Osteoblast (primary cell): ENCODE results near the gene TMEM233. TPM values are rescaled to one million over a fixed set of nuclear protein-coding genes. Genes with fewer than 3 reads are reported as not detected.

Source experiments
- DNase-seq: peaks from one replicate; pipeline ENCODE4 v3.0.0; 2011; ENCODE audit warnings: low spot score, mixed read lengths; ENCODE audit not compliant: insufficient read length; ENCODE audit errors: missing footprints
- H2AFZ ChIP-seq: 2 replicates; pipeline ENCODE4 v1.6.0; 2011; ENCODE audit warnings: mild to moderate bottlenecking, low read length
- H3K27ac ChIP-seq: 2 replicates; pipeline ENCODE4 v1.5.1; 2011; ENCODE audit warnings: mild to moderate bottlenecking, low read depth, low read length, moderate library complexity
- H3K27me3 ChIP-seq: 2 replicates; pipeline ENCODE4 v1.6.0; 2012; ENCODE audit warnings: mild to moderate bottlenecking, control low read depth, inconsistent platforms, low read length, moderate library complexity; ENCODE audit not compliant: insufficient read depth
- H3K36me3 ChIP-seq: 2 replicates; pipeline ENCODE4 v1.5.1; 2011; ENCODE audit warnings: mild to moderate bottlenecking, low read length, control low read depth, moderate library complexity; ENCODE audit not compliant: insufficient read depth
- H3K4me1 ChIP-seq: 2 replicates; pipeline ENCODE4 v1.5.1; 2011; ENCODE audit warnings: mild to moderate bottlenecking, low read length, control low read depth, moderate library complexity; ENCODE audit not compliant: insufficient read depth
- H3K4me2 ChIP-seq: 2 replicates; pipeline ENCODE4 v1.6.0; 2011; ENCODE audit warnings: mild to moderate bottlenecking, low read length; ENCODE audit not compliant: insufficient read depth
- H3K4me3 ChIP-seq: fragments of 200-600 bp; sonication (generic); 3 replicates; pipeline ENCODE4 v1.5.1; 2012; ENCODE audit warnings: mild to moderate bottlenecking, low read length, inconsistent platforms; ENCODE audit not compliant: insufficient read depth
- H3K79me2 ChIP-seq: 2 replicates; pipeline ENCODE4 v1.6.0; 2012; ENCODE audit warnings: mild to moderate bottlenecking, low read length, control low read depth, inconsistent platforms; ENCODE audit not compliant: insufficient read depth
- H3K9me3 ChIP-seq: 2 replicates; pipeline ENCODE4 v1.5.1; 2011; ENCODE audit warnings: low read depth, low read length, control low read depth
- H4K20me1 ChIP-seq: 2 replicates; pipeline ENCODE4 v1.6.0; 2012; ENCODE audit warnings: mild to moderate bottlenecking, low read length, control low read depth; ENCODE audit not compliant: insufficient read depth
- CTCF ChIP-seq: IDR thresholded peaks from 2 replicates; pipeline ENCODE4 v1.5.1; 2011; ENCODE audit warnings: mild to moderate bottlenecking, low read depth, low read length, moderate library complexity; ENCODE audit errors: extremely low read depth
- small RNA-seq: library from RNA; depleted of rRNA; stranded (forward); fragments of <200 nt; gene quantifications from one replicate; pipeline ENCODE3, GENCODE V24; 2012
- total RNA-seq: library from RNA; depleted of rRNA; stranded (reverse); fragments of >200 nt; gene quantifications from 2 replicates; pipeline ENCODE4 v1.2.3, GENCODE V29; 2012

TMEM233 gene
- total RNA-seq, 1 donor: not detected

DNA sequence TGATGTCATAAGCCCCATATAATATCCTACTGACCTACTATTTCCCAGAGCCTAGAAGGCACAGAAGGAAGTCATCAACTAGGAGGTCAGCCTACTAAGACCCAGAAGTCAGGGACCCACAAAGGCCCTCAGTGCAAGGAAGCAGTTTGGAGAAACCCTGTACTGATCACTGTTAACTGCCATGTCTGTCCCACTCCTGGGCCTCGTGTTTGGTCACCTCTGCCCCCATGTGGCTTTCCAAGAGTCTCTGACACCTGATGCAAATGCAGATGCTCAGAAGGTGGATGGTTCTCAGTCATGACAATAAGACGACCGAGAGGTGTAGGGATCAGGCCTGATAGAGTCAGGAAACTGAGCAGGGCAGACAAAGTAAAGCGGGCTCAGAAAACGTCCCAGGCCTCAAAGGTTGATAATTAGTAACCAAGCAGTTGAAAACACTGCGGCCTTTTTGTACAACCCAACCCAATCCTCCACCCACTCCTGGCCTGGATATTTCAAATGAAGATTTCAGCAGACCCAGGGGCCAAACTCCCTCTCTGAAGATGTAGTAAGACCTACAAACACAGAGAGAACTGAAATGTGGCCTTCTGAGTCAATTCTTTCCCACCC lies 97.7 kb downstream of the TMEM233 start:
- H3K36me3 ChIP-seq: no peaks in the 10 kb centered on the region

GRCh38 chr12:119692410-119692809 lies 98.8 kb downstream of the TMEM233 start:
- H3K27ac ChIP-seq: peak overlapping the region; percentile 88
- H3K36me3 ChIP-seq: peaks cover 3% of the 10 kb centered on the region
- no peak for TF ChIP-seq CTCF
- no peak overlapping the region for H2AFZ ChIP-seq
- no peak overlapping the region for H3K4me3 ChIP-seq
- H3K4me1 ChIP-seq: peaks cover 29% of the 10 kb centered on the region
- H3K4me2 ChIP-seq: peak overlapping the region; percentile 74
- peaks cover 6% of the 10 kb centered on the region for H4K20me1 ChIP-seq
- no peaks in the 10 kb centered on the region for H3K9me3 ChIP-seq
- peak; percentile 37 for DNase-seq
- no peaks in the 10 kb centered on the region for H3K27me3 ChIP-seq
- H3K79me2 ChIP-seq: no peaks in the 10 kb centered on the region

More for the DNA sequence above, 97.7 kb downstream of the TMEM233 start:
- peaks cover 6% of the 10 kb centered on the region for H4K20me1 ChIP-seq
- H2AFZ ChIP-seq: peak overlapping the region; percentile 30
- DNase-seq: no peak
- no peak overlapping the region for H3K27ac ChIP-seq
- H3K27me3 ChIP-seq: no peaks in the 10 kb centered on the region
- no peaks in the 10 kb centered on the region for H3K79me2 ChIP-seq
- H3K9me3 ChIP-seq: no peaks in the 10 kb centered on the region
- H3K4me3 ChIP-seq: no peak overlapping the region
- TF ChIP-seq CTCF: no peak
- peaks cover 29% of the 10 kb centered on the region for H3K4me1 ChIP-seq
- no peak overlapping the region for H3K4me2 ChIP-seq

Small RNA genes within 50 kb of the gene (small RNA-seq; reads per million reads assigned to genes)
- not detected for gene RN7SKP197

Other genes with a start within 250 kb of the TMEM233 start
- 16.6 and 25.3 TPM in 2 replicates for gene PRKAB1, start 74.4 kb downstream of the TMEM233 start, total RNA-seq